PC-9 (cell line): ENCODE measurements around the gene TMUB1. TPM values are rescaled to one million over a fixed set of nuclear protein-coding genes. Genes with fewer than 3 reads are reported as not detected.
A peak's percentile ranks its signal among the peaks of the same experiment; 100 is the strongest.

ENCODE experiments used
- BruUV-seq: library from RNA; stranded (reverse); fragments of 400-500 nt; replicated peaks from 2 replicates; lab custom pipeline; 2021; lab: Mats Ljungman, UMichigan
- CTCF ChIA-PET: fragments of 300-600 bp; sonication (Branson Sonifier 250); formaldehyde crosslinking; loops from one replicate; lab custom pipeline; 2022; ENCODE audit warnings: antibody characterized with exemption; lab: Charles Lee
- POLR2A ChIA-PET: fragments of 300-600 bp; sonication (Branson Sonifier 250); formaldehyde crosslinking; loops from one replicate; lab custom pipeline; 2022; ENCODE audit warnings: antibody characterized with exemption; ENCODE audit not compliant: unreplicated experiment; lab: Charles Lee
- DNase-seq, 2 experiments: peaks; one replicate each; pipeline versions ENCODE4 v3.0.0 to v3.0.0-alpha.2; 2015 to 2022; ENCODE audit warnings: mixed read lengths in 1 of 2
- H2AFZ ChIP-seq: fragments of 200-600 bp; sonication (generic); 2 replicates; pipeline ENCODE4 v1.8.1; 2017; ENCODE audit warnings: antibody characterized with exemption
- H3F3A ChIP-seq: fragments of 200-600 bp; sonication (generic); 2 replicates; pipeline ENCODE4 v1.8.1; 2017; ENCODE audit warnings: antibody characterized with exemption, mild to moderate bottlenecking, low read depth; ENCODE audit not compliant: insufficient read depth
- H3K27ac ChIP-seq: fragments of 200-600 bp; sonication (generic); 2 replicates; pipeline ENCODE4 v1.6.1; 2016; ENCODE audit warnings: mixed run types
- H3K27me3 ChIP-seq: fragments of 200-600 bp; sonication (generic); 2 replicates; pipeline ENCODE4 v1.6.1; 2016; ENCODE audit warnings: low read depth, mixed run types; ENCODE audit not compliant: insufficient read depth
- H3K36me3 ChIP-seq: fragments of 200-600 bp; sonication (generic); 2 replicates; pipeline ENCODE4 v1.6.1; 2016; ENCODE audit warnings: low read depth, mixed run types
- H3K4me1 ChIP-seq: fragments of 200-600 bp; sonication (generic); replicated peaks from 2 replicates; pipeline ENCODE4 v1.6.1; 2016; ENCODE audit warnings: mixed run types; ENCODE audit not compliant: insufficient read depth
- H3K4me2 ChIP-seq: fragments of 200-600 bp; sonication (generic); 2 replicates; pipeline ENCODE4 v1.6.1; 2017; ENCODE audit warnings: mixed run types
- H3K4me3 ChIP-seq: fragments of 200-600 bp; sonication (generic); 2 replicates; pipeline ENCODE4 v1.6.1; 2016; ENCODE audit warnings: mixed run types
- H3K79me2 ChIP-seq: fragments of 200-600 bp; sonication (generic); 2 replicates; pipeline ENCODE4 v1.6.1; 2017; ENCODE audit warnings: low read depth, mixed run types
- H3K9me2 ChIP-seq: fragments of 200-600 bp; sonication (generic); 2 replicates; pipeline ENCODE4 v1.8.1; 2017; ENCODE audit warnings: mild to moderate bottlenecking; ENCODE audit not compliant: insufficient read depth
- H3K9me3 ChIP-seq: fragments of 200-600 bp; sonication (generic); 2 replicates; pipeline ENCODE4 v1.8.1; 2016; ENCODE audit warnings: low read depth; ENCODE audit not compliant: insufficient read depth
- H4K20me1 ChIP-seq: fragments of 200-600 bp; sonication (generic); 2 replicates; pipeline ENCODE4 v1.8.1; 2017; ENCODE audit not compliant: insufficient read depth
- EZH2 ChIP-seq: fragments of 200-600 bp; sonication (generic); IDR thresholded peaks from 2 replicates; pipeline ENCODE4 v1.8.0; 2017; ENCODE audit warnings: antibody characterized with exemption, low read depth
- intact Hi-C: fragments of 100-400 bp; cut with micrococcal nuclease; formaldehyde crosslinking; loops from one replicate; pipeline ENCODE4 v1.10.0; 2022; ENCODE audit not compliant: unreplicated experiment
- total RNA-seq: library from RNA; stranded (reverse); gene quantifications from 2 replicates; pipeline ENCODE4 v1.2.3, GENCODE V29; 2021
- TF ChIP-seq, protein P1 (sequence below): fragments of 200-600 bp; sonication (generic); conservative IDR thresholded peaks from 2 replicates; pipeline ENCODE4 v1.6.1; 2017; ENCODE audit warnings: mixed run types, antibody characterized with exemption, mild to moderate bottlenecking, moderate library complexity

Gene TMUB1
- total RNA-seq, 1 experiment from 2014 or later = 87.8 TPM

DNA sequence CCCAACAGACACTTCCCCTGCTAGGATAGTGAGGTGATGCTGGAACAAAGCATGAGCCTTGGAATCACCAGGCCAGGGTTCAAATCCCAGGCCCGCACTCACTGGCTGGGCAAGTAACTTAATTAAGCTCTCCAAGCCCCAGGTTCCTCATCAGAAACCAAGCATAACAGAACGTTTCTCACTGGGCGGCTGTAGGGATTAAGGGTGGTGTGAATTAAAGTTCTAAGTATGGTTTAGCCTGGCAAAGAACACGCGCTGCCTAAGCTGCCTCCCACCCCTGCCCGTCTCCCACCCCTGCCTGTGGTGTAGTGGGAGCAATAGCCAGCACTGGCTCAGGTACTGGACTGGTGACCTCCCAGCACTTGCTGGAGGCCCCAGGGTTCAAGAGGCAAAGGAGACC is 18.3 kb downstream of the TMUB1 start:
- POLR2A ChIA-PET = no interaction called here
- no peaks in the 10 kb centered on the region for H3K9me3 ChIP-seq
- TF ChIP-seq, protein P1, sequence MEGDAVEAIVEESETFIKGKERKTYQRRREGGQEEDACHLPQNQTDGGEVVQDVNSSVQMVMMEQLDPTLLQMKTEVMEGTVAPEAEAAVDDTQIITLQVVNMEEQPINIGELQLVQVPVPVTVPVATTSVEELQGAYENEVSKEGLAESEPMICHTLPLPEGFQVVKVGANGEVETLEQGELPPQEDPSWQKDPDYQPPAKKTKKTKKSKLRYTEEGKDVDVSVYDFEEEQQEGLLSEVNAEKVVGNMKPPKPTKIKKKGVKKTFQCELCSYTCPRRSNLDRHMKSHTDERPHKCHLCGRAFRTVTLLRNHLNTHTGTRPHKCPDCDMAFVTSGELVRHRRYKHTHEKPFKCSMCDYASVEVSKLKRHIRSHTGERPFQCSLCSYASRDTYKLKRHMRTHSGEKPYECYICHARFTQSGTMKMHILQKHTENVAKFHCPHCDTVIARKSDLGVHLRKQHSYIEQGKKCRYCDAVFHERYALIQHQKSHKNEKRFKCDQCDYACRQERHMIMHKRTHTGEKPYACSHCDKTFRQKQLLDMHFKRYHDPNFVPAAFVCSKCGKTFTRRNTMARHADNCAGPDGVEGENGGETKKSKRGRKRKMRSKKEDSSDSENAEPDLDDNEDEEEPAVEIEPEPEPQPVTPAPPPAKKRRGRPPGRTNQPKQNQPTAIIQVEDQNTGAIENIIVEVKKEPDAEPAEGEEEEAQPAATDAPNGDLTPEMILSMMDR = no peak
- no peak for TF ChIP-seq EZH2
- no peak overlapping the region for H3K27ac ChIP-seq
- H3K4me2 ChIP-seq = no peak overlapping the region
- H4K20me1 ChIP-seq = peaks cover 23% of the 10 kb centered on the region
- no peaks in the 10 kb centered on the region for H3K27me3 ChIP-seq
- H3F3A ChIP-seq = peaks cover 28% of the 10 kb centered on the region; the same call in 1 of the 2 replicates
- peaks cover 21% of the 10 kb centered on the region for H3K36me3 ChIP-seq
- intact Hi-C loops = no loop called here
- peaks cover 37% of the 10 kb centered on the region for H3K79me2 ChIP-seq
- H3K4me1 ChIP-seq = peaks cover 36% of the 10 kb centered on the region
- H3K4me3 ChIP-seq = no peak overlapping the region
- no peaks in the 10 kb centered on the region for H3K9me2 ChIP-seq
- CTCF ChIA-PET = no interaction called here
- H2AFZ ChIP-seq = no peak overlapping the region
- no TSS peak for BruUV-seq
- no peak for DNase-seq

DNA sequence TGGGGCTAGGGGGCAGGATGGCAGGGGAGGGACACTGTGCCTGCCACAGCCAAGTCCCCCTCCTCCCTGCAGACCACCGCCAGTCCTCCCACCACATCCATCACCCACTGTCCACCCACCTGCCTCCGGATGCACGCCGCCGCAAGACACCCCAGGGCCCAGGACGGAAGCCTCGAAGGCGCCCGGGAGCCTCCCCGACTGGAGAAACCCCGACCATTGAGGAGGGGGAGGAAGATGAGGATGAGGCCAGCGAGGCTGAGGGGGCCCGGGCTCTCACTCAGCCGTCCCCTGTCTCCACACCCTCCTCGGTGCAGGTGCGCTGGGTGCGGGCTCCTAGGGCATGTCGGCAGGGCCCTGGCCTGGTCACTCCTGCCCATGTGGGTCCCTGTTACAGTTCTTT is 18.8 kb downstream of the TMUB1 start:
- Histone ChIP-seq H3F3A (peaks cover 28% of the 10 kb centered on the region; the same call in 1 of the 2 replicates), H3K36me3 (peaks cover 18% of the 10 kb centered on the region), H4K20me1 (peaks cover 23% of the 10 kb centered on the region), H3K4me3 (no peak overlapping the region), H3K27me3 (no peaks in the 10 kb centered on the region), H3K9me3 (no peaks in the 10 kb centered on the region), H3K4me2 (no peak overlapping the region), H3K79me2 (peaks cover 42% of the 10 kb centered on the region), H3K27ac (no peak overlapping the region), H3K9me2 (no peaks in the 10 kb centered on the region), H2AFZ (no peak overlapping the region), H3K4me1 (peaks cover 36% of the 10 kb centered on the region)
- intact Hi-C loops = no loop called here
- no TSS peak for BruUV-seq
- TF ChIP-seq, protein P1 = no peak
- no peak for TF ChIP-seq EZH2
- no peak for DNase-seq
- CTCF ChIA-PET = no interaction called here
- POLR2A ChIA-PET = no interaction called here

DNA sequence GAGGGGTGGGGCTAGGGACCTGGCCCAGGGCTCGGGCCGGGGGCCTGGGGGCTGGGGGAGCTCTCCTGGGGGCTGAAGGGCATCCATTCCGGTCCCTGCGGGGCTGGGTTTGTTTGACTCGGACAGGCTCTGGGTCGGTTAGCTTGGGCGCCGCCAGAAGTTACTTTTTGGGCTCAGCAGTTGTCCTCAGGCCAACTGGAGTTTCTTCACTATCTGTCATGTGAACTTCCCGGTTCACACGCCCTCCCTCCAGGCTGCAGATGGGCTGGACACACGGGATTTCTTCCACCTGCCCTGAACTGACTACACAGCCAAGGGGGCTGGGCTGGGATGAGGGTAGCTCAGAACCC is 20.1 kb downstream of the TMUB1 start:
- BruUV-seq = no TSS peak
- intact Hi-C loops = no loop called here
- CTCF ChIA-PET = interaction anchor here (0.6 to 1.1 kb wide), 5 partner anchors 14 to 626 kb away, joined by 4 to 8 read pairs (median 4); partner anchors contain the start of genes ABCB8 and TMUB1
- peaks cover 43% of the 10 kb centered on the region for H3K79me2 ChIP-seq
- H2AFZ ChIP-seq = no peak overlapping the region
- TF ChIP-seq, protein P1 = no peak
- no peak for TF ChIP-seq EZH2
- POLR2A ChIA-PET = interaction anchor here (0.6 to 0.8 kb wide), 2 partner anchors 18 to 23 kb away, joined by 3 read pairs; partner anchors contain the start of genes AGAP3 and FASTK
- H3K27ac ChIP-seq = peak overlapping the region; percentile 85
- H3K9me3 ChIP-seq = no peaks in the 10 kb centered on the region
- peak overlapping the region; percentile 59; the same call in 1 of the 2 replicates for H3K4me3 ChIP-seq
- peaks cover 10% of the 10 kb centered on the region; the same call in 1 of the 2 replicates for H3K36me3 ChIP-seq
- H4K20me1 ChIP-seq = peaks cover 23% of the 10 kb centered on the region
- DNase-seq = peak; percentile 71 to 82
- no peaks in the 10 kb centered on the region for H3K27me3 ChIP-seq
- H3K4me1 ChIP-seq = peaks cover 45% of the 10 kb centered on the region
- no peaks in the 10 kb centered on the region for H3K9me2 ChIP-seq
- peak overlapping the region; percentile 93 for H3K4me2 ChIP-seq
- peaks cover 37% of the 10 kb centered on the region; the same call in 1 of the 2 replicates for H3F3A ChIP-seq
